Hematopoietic multipotent progenitor cell treated with erythropoietin and hydrocortisone succinate and interleukin-3 and kit ligand, for 8 days (in vitro differentiated cells): ENCODE results near the gene ASPRV1.
"Not testable (repeated sequence)": the region's sequence is repeated elsewhere in the genome, so short reads cannot be mapped to it uniquely, and the experiment has no call there.

Experiments
- DNase-seq: peaks from one replicate; pipeline ENCODE4 v3.0.0-alpha.2; 2015

ASPRV1 gene

GRCh38 chr2:69961496-69961895 lies at the start of gene ASPRV1:
ASPRV1 (minus strand) TSS chr2:69961631; CDS start chr2:69961436, 195 bp downstream.
- no peak for DNase-seq

- DNase-seq = no peak
Observed at GRCh38 chr2:70010576-70011111, 49.2 kb upstream of the ASPRV1 start.

GRCh38 chr2:70009762-70010575 lies 48.5 kb upstream of the ASPRV1 start:
- DNase-seq = peak; percentile 99

- no peak for DNase-seq
Observed at GRCh38 chr2:70008290-70008689, 46.9 kb upstream of the ASPRV1 start.

- DNase-seq = no peak
Observed at GRCh38 chr2:70007151-70007550, 45.7 kb upstream of the ASPRV1 start.

- DNase-seq = no peak
Observed at GRCh38 chr2:70006447-70006784, 45.0 kb upstream of the ASPRV1 start.

- DNase-seq = peak; percentile 53
Observed at GRCh38 chr2:70005752-70006446, 44.5 kb upstream of the ASPRV1 start.

GRCh38 chr2:70005216-70005615 lies 43.8 kb upstream of the ASPRV1 start:
- peak; percentile 54 for DNase-seq

- DNase-seq = no peak
Observed at GRCh38 chr2:70003093-70003830, 41.8 kb upstream of the ASPRV1 start.

- DNase-seq = no peak
Observed at GRCh38 chr2:70002241-70002899, 40.9 kb upstream of the ASPRV1 start.

- DNase-seq = not testable (repeated sequence)
Observed at GRCh38 chr2:70000529-70000928, 39.1 kb upstream of the ASPRV1 start.

- no peak for DNase-seq
Observed at GRCh38 chr2:69998761-69999160, 37.3 kb upstream of the ASPRV1 start.

GRCh38 chr2:69997015-69997830 lies 35.8 kb upstream of the ASPRV1 start:
- DNase-seq = peak; percentile 69

- no peak for DNase-seq
Observed at GRCh38 chr2:69995511-69995910, 34.1 kb upstream of the ASPRV1 start.

GRCh38 chr2:69994166-69994565 lies 32.7 kb upstream of the ASPRV1 start:
- DNase-seq = no peak

GRCh38 chr2:69993708-69994107 lies 32.3 kb upstream of the ASPRV1 start:
- DNase-seq = no peak

- no peak for DNase-seq
Observed at GRCh38 chr2:69993048-69993565, 31.7 kb upstream of the ASPRV1 start.

- no peak for DNase-seq
Observed at GRCh38 chr2:69992310-69993047, 31.0 kb upstream of the ASPRV1 start.

GRCh38 chr2:69989441-69990105 lies 28.1 kb upstream of the ASPRV1 start:
- DNase-seq = peak; percentile 41

- no peak for DNase-seq
Observed at GRCh38 chr2:69989009-69989408, 27.6 kb upstream of the ASPRV1 start.
